K562 (cell line): ENCODE data around the gene MT1HL1. TPM values are rescaled to one million over a fixed set of nuclear protein-coding genes. Genes with fewer than 3 reads are reported as not detected.

Experiments used
- ATAC-seq: fragments of 200-7000 bp; cut with Tn5 transposase; 3 replicates; pipeline ENCODE4 v1.9.1; 2020; ENCODE audit warnings: moderate library complexity
- BruUV-seq: library from RNA; stranded (reverse); fragments of 400-500 nt; replicated peaks from 2 replicates; lab custom pipeline; 2021; lab: Mats Ljungman, UMichigan
- CTCF ChIA-PET: fragments of 300-600 bp; formaldehyde crosslinking; extraction: SDS; loops from one replicate; lab custom pipeline; 2021; ENCODE audit warnings: low intra/inter-chr PET ratio; lab: Yijun Ruan, JAX
- POLR2A ChIA-PET: fragments of 300-600, 350-650 bp; sonication (Branson Sonifier 250); formaldehyde crosslinking; extraction: SDS; loops from one replicate; lab custom pipeline; 2021; ENCODE audit warnings: antibody characterized with exemption, inconsistent platforms; lab: Yijun Ruan, JAX
- DNase-seq, 4 experiments: peaks; one replicate each; pipeline versions ENCODE4 v3.0.0 to v3.0.0-alpha.2; 2011 to 2018; ENCODE audit warnings: low spot score in 3 of 4, mixed read lengths in 3 of 4; ENCODE audit errors: extremely low read depth in 1 of 4
- FAIRE-seq: peaks from 2 replicates; lab custom pipeline; 2011; peaks lifted over from hg19 to GRCh38; lab: Jason Lieb, UNC
- H2AFZ ChIP-seq: 2 replicates; pipeline ENCODE4 v1.6.0; 2011; ENCODE audit warnings: low read depth, low read length, control low read depth, inconsistent platforms
- H3K27ac ChIP-seq: fragments of 200-600 bp; 3 replicates; pipeline ENCODE4 v1.8.0; 2011; ENCODE audit warnings: low read depth, mild to moderate bottlenecking, control low read depth, inconsistent platforms, low read length, moderate library complexity, mixed read lengths; ENCODE audit errors: extremely low read depth
- H3K27me3 ChIP-seq, 2 experiments: fragments of 300-600 bp in 1 of 2; 2 replicates in 1 of 2; 3 replicates in 1 of 2; pipeline versions ENCODE4 v1.6.0 to v1.8.0; 2011; ENCODE audit warnings: inconsistent platforms in 2 of 2, low read length in 2 of 2, mild to moderate bottlenecking in 1 of 2, mixed read lengths in 1 of 2, moderate library complexity in 1 of 2; ENCODE audit not compliant: control insufficient read depth in 2 of 2, insufficient read depth in 2 of 2
- H3K36me3 ChIP-seq: fragments of 300-600 bp; 3 replicates; pipeline ENCODE4 v1.8.0; 2011; ENCODE audit warnings: mild to moderate bottlenecking, low read length, inconsistent platforms; ENCODE audit not compliant: control insufficient read depth, insufficient read depth
- H3K4me1 ChIP-seq, 2 experiments: fragments of 200-600 bp in 1 of 2; replicated peaks in 1 of 2; 2 replicates in 1 of 2; 3 replicates in 1 of 2; pipeline versions ENCODE4 v1.5.1 to v1.8.0; 2011; ENCODE audit warnings: inconsistent platforms in 2 of 2, low read length in 2 of 2, mild to moderate bottlenecking in 1 of 2, mixed read lengths in 1 of 2, moderate library complexity in 1 of 2; ENCODE audit not compliant: control insufficient read depth in 2 of 2, insufficient read depth in 2 of 2
- H3K4me2 ChIP-seq: 2 replicates; pipeline ENCODE4 v1.6.1; 2011; ENCODE audit warnings: low read length, control low read depth, inconsistent platforms, mixed read lengths; ENCODE audit not compliant: insufficient read depth
- H3K4me3 ChIP-seq: fragments of 200-600 bp; sonication (generic), shearing (Covaris generic); 2 replicates; pipeline ENCODE4 v1.5.1; 2016; ENCODE audit warnings: control low read depth, inconsistent platforms
- H3K79me2 ChIP-seq: fragments of 200-600 bp; 3 replicates; pipeline ENCODE4 v1.8.0; 2011; ENCODE audit warnings: low read length, inconsistent platforms; ENCODE audit not compliant: control insufficient read depth, insufficient read depth
- H3K9ac ChIP-seq, 2 experiments: 2 replicates each; pipeline versions ENCODE4 v1.6.0 to v1.6.1; 2011; ENCODE audit warnings: low read depth in 2 of 2, low read length in 2 of 2, control low read depth in 1 of 2, inconsistent platforms in 1 of 2, mild to moderate bottlenecking in 1 of 2, mixed read lengths in 1 of 2; ENCODE audit not compliant: insufficient read depth in 1 of 2
- H3K9me1 ChIP-seq: one replicate; pipeline ENCODE4 v1.6.0; 2011; ENCODE audit warnings: inconsistent platforms, mild to moderate bottlenecking, low read length, moderate library complexity; ENCODE audit not compliant: control insufficient read depth, insufficient read depth
- H3K9me3 ChIP-seq: replicated peaks from 2 replicates; pipeline ENCODE4 v1.5.1; 2011; ENCODE audit warnings: low read depth, low read length, inconsistent platforms; ENCODE audit not compliant: control insufficient read depth, insufficient read depth
- H4K20me1 ChIP-seq: replicated peaks from 2 replicates; pipeline ENCODE4 v1.6.1; 2011; ENCODE audit warnings: low read length, inconsistent platforms, mixed read lengths; ENCODE audit not compliant: control insufficient read depth, insufficient read depth
- E2F8 ChIP-seq: fragments of 450-650 bp; IDR thresholded peaks from 2 replicates; pipeline ENCODE4 v1.7.1; 2018; ENCODE audit warnings: mild to moderate bottlenecking, low read depth; ENCODE audit not compliant: partially characterized antibody
- TFE3 ChIP-seq: fragments of 450-650 bp; formaldehyde crosslinking; IDR thresholded peaks from 2 replicates; pipeline ENCODE4 v1.4.0; 2020; ENCODE audit warnings: mild to moderate bottlenecking, mixed read lengths
- WGBS: fragments of 100-300 bp; shearing (Covaris generic); methylation state at CpG from one replicate; pipeline ENCODE4 v1.1.6; 2016; ENCODE audit warnings: low coverage, mixed read lengths; ENCODE audit not compliant: insufficient coverage; ENCODE audit errors: missing lambda C conversion rate; 5-methylcytosine and 5-hydroxymethylcytosine counted together
- in situ Hi-C: fragments of 300-500 bp; cut with MboI; formaldehyde crosslinking; loops from 4 replicates; pipeline ENCODE4 v1.15.0; 2018; ENCODE audit warnings: inconsistent platforms, mixed read lengths
- intact Hi-C: fragments of 100-400 bp; cut with micrococcal nuclease; formaldehyde crosslinking; loops from 2 replicates; pipeline ENCODE4 v1.14.2; 2022
- polyA plus RNA-seq, 8 experiments: library from polyadenylated mRNA; depleted of rRNA in 4 of 8; stranded (reverse) in 5 of 8; unstranded in 3 of 8; fragments of >200 nt; fragmentation: Nextera tagmentation in 2 of 8; fragmentation: Illumina TruSeq in 1 of 8; extraction: Ambion mirVana in 2 of 8; extraction: Trizol in 1 of 8; gene quantifications; 2 replicates each; pipeline versions ENCODE4 v1.2.1 to v1.2.3, GENCODE V29; 2011 to 2014; ENCODE audit warnings: inconsistent platforms in 1 of 8, missing spikeins in 1 of 8
- total RNA-seq, 7 experiments: library from RNA; depleted of rRNA in 6 of 7; stranded (reverse); fragments of >200 nt in 6 of 7; fragmentation: Illumina TruSeq in 2 of 7; extraction: Trizol in 2 of 7; gene quantifications; 2 replicates each; pipeline versions ENCODE4 v1.2.1 to v1.2.3, GENCODE V29; 2011 to 2021; ENCODE audit warnings: low replicate concordance in 1 of 7

Gene MT1HL1
- total and polyA plus RNA-seq, 9 of the 15 experiments (the other 6 are each of a cell fraction or from before 2014, with no cell fraction given): not detected

GRCh38 chr1:237029850-237030535 is 25.8 kb upstream of the MT1HL1 start:
- POLR2A ChIA-PET: no interaction called here
- Histone ChIP-seq H3K9me3 (no peaks in the 10 kb centered on the region), H3K4me3 (no peak overlapping the region), H3K4me2 (no peak overlapping the region), H3K9ac (no peak overlapping the region), H4K20me1 (no peaks in the 10 kb centered on the region), H2AFZ (no peak overlapping the region), H3K27me3 (no peaks in the 10 kb centered on the region), H3K79me2 (no peaks in the 10 kb centered on the region), H3K27ac (no peak overlapping the region), H3K9me1 (no peaks in the 10 kb centered on the region), H3K4me1 (no peaks in the 10 kb centered on the region), H3K36me3 (no peaks in the 10 kb centered on the region)
- CTCF ChIA-PET: no interaction called here
- DNase-seq: no peak
- BruUV-seq: no TSS peak
- no peak for ATAC-seq
- in situ Hi-C loops: no loop called here
- WGBS: 2% methylated on average over 9 of the region's 9 CpGs
- TF ChIP-seq E2F8: no peak
- TF ChIP-seq TFE3 (CRISPR knock-in tag): peak; percentile 56
- intact Hi-C loops: no loop called here
- no peak for FAIRE-seq
